DND-41 (cell line): ENCODE data around the gene SYNE1.

Source experiments
- EZH2 ChIP-seq: IDR thresholded peaks from 3 replicates; pipeline ENCODE4 v1.6.1; 2012; ENCODE audit warnings: borderline replicate concordance, low read depth, mild to moderate bottlenecking, moderate library complexity, low read length, inconsistent platforms; ENCODE audit not compliant: severe bottlenecking
- TF ChIP-seq, protein P1 (sequence below): IDR thresholded peaks from 2 replicates; pipeline ENCODE4 v1.5.1; 2012; ENCODE audit warnings: borderline replicate concordance, low read length, moderate library complexity, mild to moderate bottlenecking; ENCODE audit not compliant: poor library complexity, severe bottlenecking; ENCODE audit errors: extremely low read depth

- TF ChIP-seq, protein P1, sequence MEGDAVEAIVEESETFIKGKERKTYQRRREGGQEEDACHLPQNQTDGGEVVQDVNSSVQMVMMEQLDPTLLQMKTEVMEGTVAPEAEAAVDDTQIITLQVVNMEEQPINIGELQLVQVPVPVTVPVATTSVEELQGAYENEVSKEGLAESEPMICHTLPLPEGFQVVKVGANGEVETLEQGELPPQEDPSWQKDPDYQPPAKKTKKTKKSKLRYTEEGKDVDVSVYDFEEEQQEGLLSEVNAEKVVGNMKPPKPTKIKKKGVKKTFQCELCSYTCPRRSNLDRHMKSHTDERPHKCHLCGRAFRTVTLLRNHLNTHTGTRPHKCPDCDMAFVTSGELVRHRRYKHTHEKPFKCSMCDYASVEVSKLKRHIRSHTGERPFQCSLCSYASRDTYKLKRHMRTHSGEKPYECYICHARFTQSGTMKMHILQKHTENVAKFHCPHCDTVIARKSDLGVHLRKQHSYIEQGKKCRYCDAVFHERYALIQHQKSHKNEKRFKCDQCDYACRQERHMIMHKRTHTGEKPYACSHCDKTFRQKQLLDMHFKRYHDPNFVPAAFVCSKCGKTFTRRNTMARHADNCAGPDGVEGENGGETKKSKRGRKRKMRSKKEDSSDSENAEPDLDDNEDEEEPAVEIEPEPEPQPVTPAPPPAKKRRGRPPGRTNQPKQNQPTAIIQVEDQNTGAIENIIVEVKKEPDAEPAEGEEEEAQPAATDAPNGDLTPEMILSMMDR = no peak
- no peak for TF ChIP-seq EZH2
Measured at GRCh38 chr6:152121910-152122309, 515.3 kb downstream of the SYNE1 start.
